Prostate gland (tissue), 2 donors: ENCODE results near the gene PLCH2. TPM values are rescaled to one million over a fixed set of nuclear protein-coding genes. Genes with fewer than 3 reads are reported as not detected.

Experiments used
- DNase-seq: peaks from one replicate; pipeline ENCODE4 v3.0.0-alpha.2; 2019; ENCODE audit warnings: low spot score
- H3K27ac ChIP-seq, 2 donors: fragments of 200-600 bp; sonication (generic); 2 replicates each; pipeline ENCODE4 v1.5.1; 2017 to 2019
- H3K27me3 ChIP-seq: fragments of 200-600 bp; sonication (generic); replicated peaks from 2 replicates; pipeline ENCODE4 v1.5.1; 2019; ENCODE audit not compliant: insufficient read depth
- H3K36me3 ChIP-seq, 2 donors: fragments of 200-600 bp; sonication (generic); 1 replicate in 1 of 2; 2 replicates in 1 of 2; pipeline versions ENCODE4 v1.5.1 to v1.8.1; 2017 to 2019
- H3K4me1 ChIP-seq: fragments of 200-600 bp; sonication (generic); replicated peaks from 2 replicates; pipeline ENCODE4 v1.5.1; 2019
- H3K4me3 ChIP-seq, 2 donors: fragments of 200-600 bp; sonication (generic); 2 replicates each; pipeline ENCODE4 v1.5.1; 2017 to 2019
- H3K9me3 ChIP-seq: fragments of 200-600 bp; sonication (generic); 2 replicates; pipeline ENCODE4 v1.5.1; 2017
- CTCF ChIP-seq, 4 experiments: fragments of 200-600 bp in 2 of 4; fragments of 450-650 bp in 2 of 4; sonication (generic) in 2 of 4; IDR thresholded peaks; 1 replicate in 3 of 4; 2 replicates in 1 of 4; pipeline ENCODE4 v1.5.1; 2016 to 2019; ENCODE audit warnings: antibody characterized with exemption in 4 of 4, mild to moderate bottlenecking in 2 of 4, moderate library complexity in 2 of 4
- POLR2A ChIP-seq: fragments of 450-650 bp; IDR thresholded peaks from one replicate; pipeline ENCODE4 v1.6.1; 2016; ENCODE audit warnings: antibody characterized with exemption, mild to moderate bottlenecking
- POLR2AphosphoS5 ChIP-seq: sonication (generic); formaldehyde crosslinking; IDR thresholded peaks from one replicate; pipeline ENCODE4 v1.6.1; 2017; ENCODE audit warnings: antibody characterized with exemption
- WGBS: methylation state at CpG from one replicate; pipeline ENCODE4 v1.1.5; 2018; 5-methylcytosine and 5-hydroxymethylcytosine counted together
- intact Hi-C: fragments of 100-400 bp; cut with DNase I; formaldehyde crosslinking; loops from one replicate; pipeline ENCODE4 v1.14.2; 2022
- total RNA-seq, 2 donors: library from RNA; depleted of rRNA; stranded (reverse); fragments of >200 nt; gene quantifications; one replicate each; pipeline ENCODE4 v1.1.0, GENCODE V29; 2016

PLCH2 gene
- total RNA-seq, 2 donors from 2014 or later: 29.8 to 41.0 TPM

- intact Hi-C loops: no loop called here
- H3K27me3 ChIP-seq: no peaks in the 10 kb centered on the region
- 74% methylated on average over 22 of the region's 23 CpGs for WGBS
Measured at GRCh38 chr1:2447276-2448097, 28.6 kb upstream of the PLCH2 start.

DNA sequence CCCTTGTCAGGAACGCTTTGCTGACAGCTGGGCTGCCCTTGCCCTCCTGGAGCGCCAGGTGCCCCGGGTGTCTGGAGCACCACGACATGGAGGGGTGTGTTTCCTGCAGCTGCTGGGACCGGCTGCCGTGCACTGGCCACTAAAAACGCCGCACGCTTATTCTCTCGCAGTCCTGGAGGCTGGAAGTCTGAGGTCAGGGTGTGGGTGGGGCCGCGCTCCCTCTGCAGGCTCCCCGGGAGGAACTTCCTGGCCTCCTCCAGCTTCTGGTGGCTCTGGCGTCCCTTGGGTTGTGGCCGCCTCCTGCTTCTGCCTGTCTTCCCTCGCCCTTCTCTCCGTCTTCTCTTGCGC is 28.0 kb upstream of the PLCH2 start:
- WGBS: 75% methylated on average over 11 of the region's 18 CpGs
- no peaks in the 10 kb centered on the region for H3K27me3 ChIP-seq
- TF ChIP-seq CTCF (IDR thresholded peaks at IDR 0.05) (no peak), POLR2AphosphoS5 (no peak), POLR2A (no peak)
- intact Hi-C loops: no loop called here
- no peaks in the 10 kb centered on the region for H3K36me3 ChIP-seq
- H3K27ac ChIP-seq: no peak overlapping the region
- no peaks in the 10 kb centered on the region for H3K4me1 ChIP-seq
- no peak overlapping the region for H3K4me3 ChIP-seq
- DNase-seq: no peak
- H3K9me3 ChIP-seq: no peaks in the 10 kb centered on the region

More at GRCh38 chr1:2447276-2448097, 28.6 kb upstream of the PLCH2 start:
- H3K27ac ChIP-seq: no peak overlapping the region
- no peak for TF ChIP-seq POLR2AphosphoS5
- no peak for TF ChIP-seq POLR2A
- no peak for TF ChIP-seq CTCF (IDR thresholded peaks at IDR 0.05)
- H3K9me3 ChIP-seq: no peaks in the 10 kb centered on the region
- no peak for DNase-seq
- no peaks in the 10 kb centered on the region for H3K36me3 ChIP-seq
- H3K4me1 ChIP-seq: no peaks in the 10 kb centered on the region
- no peak overlapping the region for H3K4me3 ChIP-seq

DNA sequence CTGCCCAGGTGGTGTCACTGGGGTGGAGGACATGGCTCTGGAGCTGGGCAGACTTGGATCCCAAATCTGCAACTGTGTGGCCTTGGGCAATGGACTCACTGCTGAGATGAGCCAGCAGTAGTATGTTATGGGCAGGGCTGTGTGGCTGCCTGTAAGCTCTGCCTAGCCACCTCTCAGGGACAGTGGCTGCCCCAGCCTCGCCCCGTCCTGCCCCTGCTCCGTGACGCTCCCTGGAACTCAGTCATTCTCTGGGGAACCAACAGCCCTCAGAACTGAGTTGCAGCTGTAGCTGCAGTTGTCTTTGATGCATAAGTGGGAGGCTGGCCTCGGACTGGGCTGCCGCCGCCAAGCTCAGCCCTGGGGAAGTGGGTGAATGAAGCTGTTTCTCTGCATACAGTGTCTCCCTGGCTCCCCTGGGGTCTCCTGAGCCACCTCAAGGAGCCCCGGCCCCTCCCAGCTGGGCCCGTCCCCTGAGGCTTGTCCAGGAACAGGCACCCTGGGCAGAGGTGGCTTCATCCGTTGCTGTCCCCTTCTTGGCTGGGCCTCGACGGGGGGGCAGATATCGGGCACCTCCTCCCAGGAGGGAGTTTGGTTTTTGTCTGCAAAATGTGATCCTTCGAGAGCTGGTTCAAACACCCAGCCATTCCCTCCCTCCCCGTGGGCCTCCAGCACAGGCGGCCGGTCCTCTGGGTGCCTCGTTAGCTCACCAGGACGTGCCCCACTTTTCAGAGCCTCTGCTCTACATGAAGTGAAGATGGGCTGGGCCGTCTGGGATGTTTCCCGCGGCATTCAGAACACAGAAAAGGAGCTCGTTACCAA is 26.2 kb upstream of the PLCH2 start:
- H3K27me3 ChIP-seq: no peaks in the 10 kb centered on the region
- WGBS: 77% methylated on average over 23 of the region's 23 CpGs

DNA sequence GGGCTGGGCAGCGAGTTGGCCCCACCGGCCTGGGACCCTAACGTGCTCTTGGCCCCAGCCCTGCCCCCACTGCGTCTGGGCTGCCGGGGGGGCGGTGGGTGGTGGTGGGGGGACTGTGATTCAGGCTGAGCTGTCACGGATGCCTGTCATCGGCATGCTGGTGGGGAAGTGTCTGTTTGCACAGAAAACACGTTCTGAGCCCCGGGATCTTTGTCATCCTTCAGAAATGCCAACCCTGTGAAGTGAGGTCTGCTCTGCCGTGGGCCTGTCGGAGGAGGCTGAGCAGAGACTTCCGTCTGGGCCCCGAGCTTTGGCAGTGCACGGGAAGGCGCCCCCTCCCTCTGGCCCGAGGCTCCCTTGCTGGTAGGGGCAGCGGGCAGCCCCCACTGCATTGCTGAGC is 24.3 kb upstream of the PLCH2 start:
- Histone ChIP-seq H3K36me3 (no peaks in the 10 kb centered on the region), H3K4me3 (no peak overlapping the region), H3K27ac (no peak overlapping the region), H3K9me3 (no peaks in the 10 kb centered on the region), H3K27me3 (no peaks in the 10 kb centered on the region), H3K4me1 (no peaks in the 10 kb centered on the region)
- TF ChIP-seq POLR2A: no peak
- TF ChIP-seq CTCF (IDR thresholded peaks at IDR 0.05): no peak
- no peak for TF ChIP-seq POLR2AphosphoS5
- DNase-seq: no peak
- 47% methylated on average over 13 of the region's 18 CpGs for WGBS
- intact Hi-C loops: no loop called here

More for the DNA sequence above, 26.2 kb upstream of the PLCH2 start:
- TF ChIP-seq CTCF (IDR thresholded peaks at IDR 0.05) (no peak), POLR2AphosphoS5 (no peak), POLR2A (no peak)
- no peak overlapping the region for H3K4me3 ChIP-seq
- intact Hi-C loops: no loop called here
- H3K27ac ChIP-seq: no peak overlapping the region
- no peak for DNase-seq
- no peaks in the 10 kb centered on the region for H3K36me3 ChIP-seq
- no peaks in the 10 kb centered on the region for H3K4me1 ChIP-seq
- no peaks in the 10 kb centered on the region for H3K9me3 ChIP-seq
